ENCODE measurements around the gene RRP1B. TPM values are rescaled to one million over a fixed set of nuclear protein-coding genes. Genes with fewer than 3 reads are reported as not detected.

The RRP1B gene, protein sequence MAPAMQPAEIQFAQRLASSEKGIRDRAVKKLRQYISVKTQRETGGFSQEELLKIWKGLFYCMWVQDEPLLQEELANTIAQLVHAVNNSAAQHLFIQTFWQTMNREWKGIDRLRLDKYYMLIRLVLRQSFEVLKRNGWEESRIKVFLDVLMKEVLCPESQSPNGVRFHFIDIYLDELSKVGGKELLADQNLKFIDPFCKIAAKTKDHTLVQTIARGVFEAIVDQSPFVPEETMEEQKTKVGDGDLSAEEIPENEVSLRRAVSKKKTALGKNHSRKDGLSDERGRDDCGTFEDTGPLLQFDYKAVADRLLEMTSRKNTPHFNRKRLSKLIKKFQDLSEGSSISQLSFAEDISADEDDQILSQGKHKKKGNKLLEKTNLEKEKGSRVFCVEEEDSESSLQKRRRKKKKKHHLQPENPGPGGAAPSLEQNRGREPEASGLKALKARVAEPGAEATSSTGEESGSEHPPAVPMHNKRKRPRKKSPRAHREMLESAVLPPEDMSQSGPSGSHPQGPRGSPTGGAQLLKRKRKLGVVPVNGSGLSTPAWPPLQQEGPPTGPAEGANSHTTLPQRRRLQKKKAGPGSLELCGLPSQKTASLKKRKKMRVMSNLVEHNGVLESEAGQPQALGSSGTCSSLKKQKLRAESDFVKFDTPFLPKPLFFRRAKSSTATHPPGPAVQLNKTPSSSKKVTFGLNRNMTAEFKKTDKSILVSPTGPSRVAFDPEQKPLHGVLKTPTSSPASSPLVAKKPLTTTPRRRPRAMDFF
- total RNA-seq (2014; rRNA removed; shearing (Covaris generic)), result 91.7 and 95.7 TPM in 2 replicates
- 54.0 and 54.8 TPM in 2 replicates for polyA plus RNA-seq (2016; fragmentation: Nextera tagmentation; extraction: Ambion mirVana)
- long read RNA-seq, partial matches to known transcripts, result 4 of 14 reads
- long read RNA-seq, other reads (novel, unspliced or antisense), result 10 of 14 reads

DNA sequence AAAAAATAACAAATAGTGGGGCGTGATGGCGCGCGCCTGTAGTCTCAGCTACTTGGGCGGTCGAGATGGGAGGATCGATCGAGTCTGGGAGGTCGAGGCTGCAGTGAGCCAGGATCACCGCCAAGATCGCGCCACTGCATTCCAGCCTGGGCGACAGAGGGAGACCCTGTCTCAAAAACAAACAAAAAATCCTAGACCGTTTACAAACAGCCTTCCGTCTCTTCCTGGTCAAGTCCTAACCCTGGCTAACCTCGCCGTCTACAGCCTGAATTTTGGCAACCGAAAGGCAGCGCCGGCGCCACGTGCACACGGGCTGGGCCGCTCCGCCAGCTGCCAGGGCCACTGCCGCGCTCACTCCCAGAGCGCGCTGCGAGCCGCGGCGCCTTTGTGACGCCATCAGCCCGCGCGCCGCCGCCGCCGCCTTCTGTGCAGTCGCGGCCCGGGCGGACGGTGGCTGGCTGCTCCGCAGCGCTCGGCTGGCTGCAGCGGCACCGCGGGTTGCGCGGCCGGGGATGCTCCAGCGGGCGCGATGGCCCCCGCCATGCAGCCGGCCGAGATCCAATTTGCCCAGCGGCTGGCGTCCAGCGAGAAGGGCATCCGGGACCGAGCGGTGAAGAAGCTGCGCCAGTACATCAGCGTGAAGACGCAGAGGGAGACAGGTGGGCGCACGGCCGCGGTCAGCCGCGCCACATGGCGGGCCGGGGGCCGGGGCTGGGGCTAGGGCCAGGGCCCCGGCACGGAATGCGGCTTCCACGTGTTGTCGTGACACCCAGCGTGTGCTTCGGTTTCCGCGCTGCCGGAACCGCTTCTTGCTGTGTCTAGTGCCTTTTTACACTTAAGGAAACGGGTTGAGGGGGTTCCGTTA is at the start of gene RRP1B, which contains the start of gene HSF2BP:
Gene RRP1B, plus strand, starts transcription at position 425 of the 865 bp plus-strand sequence. Its CDS starts 105 bp downstream, at position 530.
Gene HSF2BP, minus strand, starts transcription at position 353 of the 865 bp plus-strand sequence. CDS start 1,392 bp downstream, outside the sequence.
- peak; percentile 91 for DNase-seq (ENCODE audit: low spot score)
- Mint-ChIP-seq H3K27ac (peak within 1 kb of the TSS; percentile 91), H3K36me3 (ENCODE audit: low read depth) (peaks cover 40% of the 10 kb centered on the region), H3K4me3 (peak within 1 kb of the TSS; percentile 97), H3K4me1 (peaks cover 19% of the 10 kb centered on the region), H3K9me3 (peaks cover 4% of the 10 kb centered on the region; the same call in 1 of the 3 replicates), H3K27me3 (ENCODE audit: insufficient read depth, low read depth, poor library complexity) (peaks cover 12% of the 10 kb centered on the region)
- Histone ChIP-seq H2AFZ (peak within 1 kb of the TSS; percentile 94), H3K4me3 (peak within 1 kb of the TSS; percentile 99), H3K27me3 (ENCODE audit: insufficient read depth) (no peaks in the 10 kb centered on the region), H3K4me1 (ENCODE audit: insufficient read depth) (peaks cover 14% of the 10 kb centered on the region), H3K27ac (ENCODE audit: low read depth) (peak within 1 kb of the TSS; percentile 59; the same call in 1 of the 2 replicates), H3K9me2 (ENCODE audit: insufficient read depth) (no peaks in the 10 kb centered on the region), H3F3A (replicated peaks; ENCODE audit: low read depth) (peaks cover 17% of the 10 kb centered on the region; the same call in 1 of the 2 replicates), H3K4me2 (peak within 1 kb of the TSS; percentile 91), H4K20me1 (replicated peaks; ENCODE audit: insufficient read depth) (peaks cover 28% of the 10 kb centered on the region), H3K79me2 (replicated peaks; ENCODE audit: insufficient read depth) (peaks cover 49% of the 10 kb centered on the region), H3K36me3 (ENCODE audit: insufficient read depth) (peaks cover 22% of the 10 kb centered on the region)
- ATAC-seq, result peak; percentile 94
- TF ChIP-seq STAT1 (IDR thresholded peaks at IDR 0.05; ENCODE audit: unreplicated experiment) (no peak), JUNB (IDR thresholded peaks at IDR 0.05; ENCODE audit: unreplicated experiment) (no peak), ZNF331 (CRISPR knock-in tag; IDR thresholded peaks at IDR 0.05; ENCODE audit: low read depth) (no peak), EZH2 (IDR thresholded peaks at IDR 0.05; ENCODE audit: low read depth, unreplicated experiment) (no peak), CTCF (conservative IDR thresholded peaks at IDR 0.05; ENCODE audit: low read depth in 2 of 2) (no peak), POLR2AphosphoS5 (IDR thresholded peaks at IDR 0.05; ENCODE audit: low read depth) (peak; percentile 71), CREB1 (CRISPR knock-in tag; IDR thresholded peaks at IDR 0.05; ENCODE audit: low read depth) (peak; percentile 97)
- TF ChIP-seq, protein P1, sequence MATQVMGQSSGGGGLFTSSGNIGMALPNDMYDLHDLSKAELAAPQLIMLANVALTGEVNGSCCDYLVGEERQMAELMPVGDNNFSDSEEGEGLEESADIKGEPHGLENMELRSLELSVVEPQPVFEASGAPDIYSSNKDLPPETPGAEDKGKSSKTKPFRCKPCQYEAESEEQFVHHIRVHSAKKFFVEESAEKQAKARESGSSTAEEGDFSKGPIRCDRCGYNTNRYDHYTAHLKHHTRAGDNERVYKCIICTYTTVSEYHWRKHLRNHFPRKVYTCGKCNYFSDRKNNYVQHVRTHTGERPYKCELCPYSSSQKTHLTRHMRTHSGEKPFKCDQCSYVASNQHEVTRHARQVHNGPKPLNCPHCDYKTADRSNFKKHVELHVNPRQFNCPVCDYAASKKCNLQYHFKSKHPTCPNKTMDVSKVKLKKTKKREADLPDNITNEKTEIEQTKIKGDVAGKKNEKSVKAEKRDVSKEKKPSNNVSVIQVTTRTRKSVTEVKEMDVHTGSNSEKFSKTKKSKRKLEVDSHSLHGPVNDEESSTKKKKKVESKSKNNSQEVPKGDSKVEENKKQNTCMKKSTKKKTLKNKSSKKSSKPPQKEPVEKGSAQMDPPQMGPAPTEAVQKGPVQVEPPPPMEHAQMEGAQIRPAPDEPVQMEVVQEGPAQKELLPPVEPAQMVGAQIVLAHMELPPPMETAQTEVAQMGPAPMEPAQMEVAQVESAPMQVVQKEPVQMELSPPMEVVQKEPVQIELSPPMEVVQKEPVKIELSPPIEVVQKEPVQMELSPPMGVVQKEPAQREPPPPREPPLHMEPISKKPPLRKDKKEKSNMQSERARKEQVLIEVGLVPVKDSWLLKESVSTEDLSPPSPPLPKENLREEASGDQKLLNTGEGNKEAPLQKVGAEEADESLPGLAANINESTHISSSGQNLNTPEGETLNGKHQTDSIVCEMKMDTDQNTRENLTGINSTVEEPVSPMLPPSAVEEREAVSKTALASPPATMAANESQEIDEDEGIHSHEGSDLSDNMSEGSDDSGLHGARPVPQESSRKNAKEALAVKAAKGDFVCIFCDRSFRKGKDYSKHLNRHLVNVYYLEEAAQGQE (IDR thresholded peaks at IDR 0.05; ENCODE audit: unreplicated experiment), result peak; percentile 9
- TF ChIP-seq, protein P2, sequence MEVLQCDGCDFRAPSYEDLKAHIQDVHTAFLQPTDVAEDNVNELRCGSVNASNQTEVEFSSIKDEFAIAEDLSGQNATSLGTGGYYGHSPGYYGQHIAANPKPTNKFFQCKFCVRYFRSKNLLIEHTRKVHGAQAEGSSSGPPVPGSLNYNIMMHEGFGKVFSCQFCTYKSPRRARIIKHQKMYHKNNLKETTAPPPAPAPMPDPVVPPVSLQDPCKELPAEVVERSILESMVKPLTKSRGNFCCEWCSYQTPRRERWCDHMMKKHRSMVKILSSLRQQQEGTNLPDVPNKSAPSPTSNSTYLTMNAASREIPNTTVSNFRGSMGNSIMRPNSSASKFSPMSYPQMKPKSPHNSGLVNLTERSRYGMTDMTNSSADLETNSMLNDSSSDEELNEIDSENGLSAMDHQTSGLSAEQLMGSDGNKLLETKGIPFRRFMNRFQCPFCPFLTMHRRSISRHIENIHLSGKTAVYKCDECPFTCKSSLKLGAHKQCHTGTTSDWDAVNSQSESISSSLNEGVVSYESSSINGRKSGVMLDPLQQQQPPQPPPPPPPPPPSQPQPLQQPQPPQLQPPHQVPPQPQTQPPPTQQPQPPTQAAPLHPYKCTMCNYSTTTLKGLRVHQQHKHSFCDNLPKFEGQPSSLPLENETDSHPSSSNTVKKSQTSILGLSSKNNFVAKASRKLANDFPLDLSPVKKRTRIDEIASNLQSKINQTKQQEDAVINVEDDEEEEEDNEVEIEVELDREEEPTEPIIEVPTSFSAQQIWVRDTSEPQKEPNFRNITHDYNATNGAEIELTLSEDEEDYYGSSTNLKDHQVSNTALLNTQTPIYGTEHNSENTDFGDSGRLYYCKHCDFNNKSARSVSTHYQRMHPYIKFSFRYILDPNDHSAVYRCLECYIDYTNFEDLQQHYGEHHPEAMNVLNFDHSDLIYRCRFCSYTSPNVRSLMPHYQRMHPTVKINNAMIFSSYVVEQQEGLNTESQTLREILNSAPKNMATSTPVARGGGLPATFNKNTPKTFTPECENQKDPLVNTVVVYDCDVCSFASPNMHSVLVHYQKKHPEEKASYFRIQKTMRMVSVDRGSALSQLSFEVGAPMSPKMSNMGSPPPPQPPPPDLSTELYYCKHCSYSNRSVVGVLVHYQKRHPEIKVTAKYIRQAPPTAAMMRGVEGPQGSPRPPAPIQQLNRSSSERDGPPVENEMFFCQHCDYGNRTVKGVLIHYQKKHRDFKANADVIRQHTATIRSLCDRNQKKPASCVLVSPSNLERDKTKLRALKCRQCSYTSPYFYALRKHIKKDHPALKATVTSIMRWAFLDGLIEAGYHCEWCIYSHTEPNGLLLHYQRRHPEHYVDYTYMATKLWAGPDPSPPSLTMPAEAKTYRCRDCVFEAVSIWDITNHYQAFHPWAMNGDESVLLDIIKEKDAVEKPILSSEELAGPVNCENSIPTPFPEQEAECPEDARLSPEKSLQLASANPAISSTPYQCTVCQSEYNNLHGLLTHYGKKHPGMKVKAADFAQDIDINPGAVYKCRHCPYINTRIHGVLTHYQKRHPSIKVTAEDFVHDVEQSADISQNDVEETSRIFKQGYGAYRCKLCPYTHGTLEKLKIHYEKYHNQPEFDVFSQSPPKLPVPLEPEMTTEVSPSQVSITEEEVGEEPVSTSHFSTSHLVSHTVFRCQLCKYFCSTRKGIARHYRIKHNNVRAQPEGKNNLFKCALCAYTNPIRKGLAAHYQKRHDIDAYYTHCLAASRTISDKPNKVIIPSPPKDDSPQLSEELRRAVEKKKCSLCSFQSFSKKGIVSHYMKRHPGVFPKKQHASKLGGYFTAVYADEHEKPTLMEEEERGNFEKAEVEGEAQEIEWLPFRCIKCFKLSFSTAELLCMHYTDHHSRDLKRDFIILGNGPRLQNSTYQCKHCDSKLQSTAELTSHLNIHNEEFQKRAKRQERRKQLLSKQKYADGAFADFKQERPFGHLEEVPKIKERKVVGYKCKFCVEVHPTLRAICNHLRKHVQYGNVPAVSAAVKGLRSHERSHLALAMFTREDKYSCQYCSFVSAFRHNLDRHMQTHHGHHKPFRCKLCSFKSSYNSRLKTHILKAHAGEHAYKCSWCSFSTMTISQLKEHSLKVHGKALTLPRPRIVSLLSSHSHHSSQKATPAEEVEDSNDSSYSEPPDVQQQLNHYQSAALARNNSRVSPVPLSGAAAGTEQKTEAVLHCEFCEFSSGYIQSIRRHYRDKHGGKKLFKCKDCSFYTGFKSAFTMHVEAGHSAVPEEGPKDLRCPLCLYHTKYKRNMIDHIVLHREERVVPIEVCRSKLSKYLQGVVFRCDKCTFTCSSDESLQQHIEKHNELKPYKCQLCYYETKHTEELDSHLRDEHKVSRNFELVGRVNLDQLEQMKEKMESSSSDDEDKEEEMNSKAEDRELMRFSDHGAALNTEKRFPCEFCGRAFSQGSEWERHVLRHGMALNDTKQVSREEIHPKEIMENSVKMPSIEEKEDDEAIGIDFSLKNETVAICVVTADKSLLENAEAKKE (CRISPR knock-in tag; IDR thresholded peaks at IDR 0.05), result no peak

Measured in GM23338 (cell line).